ENCODE data around the gene CHRM2.

- TF ChIP-seq CTCF (IDR thresholded peaks at IDR 0.05), result no peak
- TF ChIP-seq ZFX (IDR thresholded peaks at IDR 0.05; ENCODE audit: borderline replicate concordance), result no peak
These were observed 88.9 kb downstream of the CHRM2 start for GRCh38 chr7:136957391-136957790.
